ENCODE results near the gene CHCHD10.

CHCHD10 gene

GRCh38 chr22:23750367-23750713, 17.4 kb downstream of the CHCHD10 start:
- Histone ChIP-seq H3K9me3 (ENCODE audit: insufficient read depth, low read length, severe bottlenecking) (no peaks in the 10 kb centered on the region), H3K27ac (ENCODE audit: low read length) (peak overlapping the region; percentile 61), H2AFZ (ENCODE audit: low read depth, low read length) (peak overlapping the region; percentile 80), H3K4me2 (ENCODE audit: insufficient read depth, low read length) (peak overlapping the region; percentile 99), H3K79me2 (ENCODE audit: insufficient read depth, low read length) (peaks cover 15% of the 10 kb centered on the region), H3K4me3 (ENCODE audit: low read depth in 1 of 2, low read length in 2 of 2) (peak overlapping the region; percentile 74 to 93), H4K20me1 (ENCODE audit: insufficient read depth, low read length) (no peaks in the 10 kb centered on the region), H3K36me3 (ENCODE audit: insufficient read depth, low read length) (no peaks in the 10 kb centered on the region), H3K9ac (ENCODE audit: low read depth, low read length) (peak overlapping the region; percentile 88), H3K27me3 (ENCODE audit: insufficient read depth, low read length, poor library complexity) (no peaks in the 10 kb centered on the region), H3K4me1 (ENCODE audit: insufficient read depth, low read length) (peaks cover 21% of the 10 kb centered on the region)
- TF ChIP-seq CTCF (IDR thresholded peaks at IDR 0.05; ENCODE audit: borderline replicate concordance, extremely low read depth, low read length, poor library complexity, severe bottlenecking), result no peak
- TF ChIP-seq EZH2 (IDR thresholded peaks at IDR 0.05; ENCODE audit: borderline replicate concordance, low read depth, low read length, severe bottlenecking), result no peak
- ATAC-seq (ENCODE audit: insufficient read depth, low read depth) (no peak), DNase-seq (no peak)

GRCh38 chr22:23749841-23750301, 17.9 kb downstream of the CHCHD10 start:
- no peaks in the 10 kb centered on the region for H3K27me3 ChIP-seq (ENCODE audit: insufficient read depth, low read length, poor library complexity)
- peaks cover 21% of the 10 kb centered on the region for H3K4me1 ChIP-seq (ENCODE audit: insufficient read depth, low read length)
- H3K36me3 ChIP-seq (ENCODE audit: insufficient read depth, low read length), result peaks cover 4% of the 10 kb centered on the region
- peak overlapping the region; percentile 99 for H3K4me2 ChIP-seq (ENCODE audit: insufficient read depth, low read length)
- H3K79me2 ChIP-seq (ENCODE audit: insufficient read depth, low read length), result peaks cover 15% of the 10 kb centered on the region
- DNase-seq (no peak), ATAC-seq (ENCODE audit: insufficient read depth, low read depth) (no peak)
- no peaks in the 10 kb centered on the region for H3K9me3 ChIP-seq (ENCODE audit: insufficient read depth, low read length, severe bottlenecking)
- peak overlapping the region; percentile 61; the same call in 1 of the 2 replicates for H3K27ac ChIP-seq (ENCODE audit: low read length)
- H3K4me3 ChIP-seq (ENCODE audit: low read depth in 1 of 2, low read length in 2 of 2), result peak overlapping the region; percentile 74 to 93; a peak in 3 of 4 replicates
- TF ChIP-seq CTCF (IDR thresholded peaks at IDR 0.05; ENCODE audit: borderline replicate concordance, extremely low read depth, low read length, poor library complexity, severe bottlenecking) (no peak), EZH2 (IDR thresholded peaks at IDR 0.05; ENCODE audit: borderline replicate concordance, low read depth, low read length, severe bottlenecking) (no peak)
- no peaks in the 10 kb centered on the region for H4K20me1 ChIP-seq (ENCODE audit: insufficient read depth, low read length)
- peak overlapping the region; percentile 88 for H3K9ac ChIP-seq (ENCODE audit: low read depth, low read length)
- H2AFZ ChIP-seq (ENCODE audit: low read depth, low read length), result peak overlapping the region; percentile 80; the same call in 1 of the 2 replicates

GRCh38 chr22:23745791-23746190, 22.0 kb downstream of the CHCHD10 start:
- Histone ChIP-seq H2AFZ (ENCODE audit: low read depth, low read length) (no peak overlapping the region), H4K20me1 (ENCODE audit: insufficient read depth, low read length) (peaks cover 3% of the 10 kb centered on the region; the same call in 1 of the 2 replicates), H3K4me1 (ENCODE audit: insufficient read depth, low read length) (peaks cover 13% of the 10 kb centered on the region), H3K9ac (ENCODE audit: low read depth, low read length) (no peak overlapping the region), H3K36me3 (ENCODE audit: insufficient read depth, low read length) (peaks cover 35% of the 10 kb centered on the region), H3K4me2 (ENCODE audit: insufficient read depth, low read length) (no peak overlapping the region), H3K4me3 (ENCODE audit: low read depth in 1 of 2, low read length in 2 of 2) (no peak overlapping the region), H3K79me2 (ENCODE audit: insufficient read depth, low read length) (peaks cover 15% of the 10 kb centered on the region), H3K27me3 (ENCODE audit: insufficient read depth, low read length, poor library complexity) (no peaks in the 10 kb centered on the region), H3K9me3 (ENCODE audit: insufficient read depth, low read length, severe bottlenecking) (no peaks in the 10 kb centered on the region), H3K27ac (ENCODE audit: low read length) (no peak overlapping the region)
- no peak for ATAC-seq (ENCODE audit: insufficient read depth, low read depth)
- DNase-seq, result no peak
- TF ChIP-seq CTCF (IDR thresholded peaks at IDR 0.05; ENCODE audit: borderline replicate concordance, extremely low read depth, low read length, poor library complexity, severe bottlenecking) (no peak), EZH2 (IDR thresholded peaks at IDR 0.05; ENCODE audit: borderline replicate concordance, low read depth, low read length, severe bottlenecking) (no peak)
